NB4 (cell line): Measurements from ENCODE around the gene SPRR2B.
"Not testable (repeated sequence)": the region's sequence is repeated elsewhere in the genome, so short reads cannot be mapped to it uniquely, and the experiment has no call there.

Experiments
- DNase-seq: peaks from one replicate; pipeline ENCODE4 v3.0.0; 2010; ENCODE audit warnings: low read depth
- H3K4me3 ChIP-seq: one replicate; pipeline ENCODE4 v1.5.1; 2011; ENCODE audit warnings: mild to moderate bottlenecking, low read depth, low read length, moderate library complexity
- MYC ChIP-seq: IDR thresholded peaks from 2 replicates; pipeline ENCODE4 v1.6.1; 2011; ENCODE audit warnings: low read depth, low read length
- POLR2A ChIP-seq: IDR thresholded peaks from 2 replicates; pipeline ENCODE4 v1.6.1; 2011; ENCODE audit warnings: mild to moderate bottlenecking; ENCODE audit not compliant: insufficient read length; ENCODE audit errors: extremely low read depth
- TF ChIP-seq, protein P1 (sequence below): IDR thresholded peaks from 2 replicates; pipeline ENCODE4 v1.6.1; 2011; ENCODE audit warnings: low read depth, low read length
- TF ChIP-seq, protein P2 (sequence below): IDR thresholded peaks from one replicate; pipeline ENCODE4 v1.5.1; 2012; ENCODE audit warnings: low read depth, low read length

SPRR2B gene

GRCh38 chr1:153025797-153026196 is 45.6 kb downstream of the SPRR2B start:
- TF ChIP-seq MYC (no peak), POLR2A (no peak)
- TF ChIP-seq, protein P1, sequence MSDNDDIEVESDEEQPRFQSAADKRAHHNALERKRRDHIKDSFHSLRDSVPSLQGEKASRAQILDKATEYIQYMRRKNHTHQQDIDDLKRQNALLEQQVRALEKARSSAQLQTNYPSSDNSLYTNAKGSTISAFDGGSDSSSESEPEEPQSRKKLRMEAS: no peak
- TF ChIP-seq, protein P2, sequence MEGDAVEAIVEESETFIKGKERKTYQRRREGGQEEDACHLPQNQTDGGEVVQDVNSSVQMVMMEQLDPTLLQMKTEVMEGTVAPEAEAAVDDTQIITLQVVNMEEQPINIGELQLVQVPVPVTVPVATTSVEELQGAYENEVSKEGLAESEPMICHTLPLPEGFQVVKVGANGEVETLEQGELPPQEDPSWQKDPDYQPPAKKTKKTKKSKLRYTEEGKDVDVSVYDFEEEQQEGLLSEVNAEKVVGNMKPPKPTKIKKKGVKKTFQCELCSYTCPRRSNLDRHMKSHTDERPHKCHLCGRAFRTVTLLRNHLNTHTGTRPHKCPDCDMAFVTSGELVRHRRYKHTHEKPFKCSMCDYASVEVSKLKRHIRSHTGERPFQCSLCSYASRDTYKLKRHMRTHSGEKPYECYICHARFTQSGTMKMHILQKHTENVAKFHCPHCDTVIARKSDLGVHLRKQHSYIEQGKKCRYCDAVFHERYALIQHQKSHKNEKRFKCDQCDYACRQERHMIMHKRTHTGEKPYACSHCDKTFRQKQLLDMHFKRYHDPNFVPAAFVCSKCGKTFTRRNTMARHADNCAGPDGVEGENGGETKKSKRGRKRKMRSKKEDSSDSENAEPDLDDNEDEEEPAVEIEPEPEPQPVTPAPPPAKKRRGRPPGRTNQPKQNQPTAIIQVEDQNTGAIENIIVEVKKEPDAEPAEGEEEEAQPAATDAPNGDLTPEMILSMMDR: no peak
- no peak overlapping the region for H3K4me3 ChIP-seq
- no peak for DNase-seq

DNA sequence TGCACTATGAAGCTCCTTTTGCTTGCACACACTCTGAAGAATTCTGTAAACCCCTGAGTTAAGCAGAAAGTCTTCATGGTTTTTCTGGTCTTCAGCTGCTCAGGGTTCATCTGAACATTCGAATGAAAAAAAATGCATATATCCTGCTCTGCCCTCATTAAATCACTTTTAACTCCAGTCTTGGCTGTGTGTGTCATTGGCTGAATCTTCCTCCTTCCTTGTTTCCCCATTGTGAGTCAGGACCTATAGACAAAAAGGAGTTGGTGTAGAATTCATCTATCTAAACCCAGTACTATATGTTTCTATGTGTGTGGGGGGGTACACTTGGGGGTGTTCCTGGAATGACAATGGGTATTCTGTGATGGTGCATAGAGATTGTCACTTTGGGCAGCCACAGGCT is 47.0 kb downstream of the SPRR2B start:
- TF ChIP-seq MYC (no peak), POLR2A (no peak)
- TF ChIP-seq, protein P1: no peak
- TF ChIP-seq, protein P2: no peak
- no peak overlapping the region for H3K4me3 ChIP-seq
- no peak for DNase-seq

GRCh38 chr1:153023109-153023508 is 48.3 kb downstream of the SPRR2B start:
- no peak overlapping the region for H3K4me3 ChIP-seq
- DNase-seq: no peak
- TF ChIP-seq MYC (no peak), POLR2A (no peak)
- TF ChIP-seq, protein P1: no peak
- TF ChIP-seq, protein P2: no peak

- not testable (repeated sequence) for H3K4me3 ChIP-seq
- peak; percentile 20 for DNase-seq
Observed at GRCh38 chr1:153022340-153022739, 49.1 kb downstream of the SPRR2B start.

- not testable (repeated sequence) for DNase-seq, H3K4me3 ChIP-seq
Observed at GRCh38 chr1:153021829-153022228, 49.6 kb downstream of the SPRR2B start.
